HEK293 (cell line): ENCODE measurements around the gene WARS2.

Experiments used
- CTCF ChIA-PET: fragments of 350-600 bp; formaldehyde crosslinking; extraction: SDS; loops from one replicate; lab custom pipeline; 2021; ENCODE audit warnings: antibody characterized with exemption; lab: Yijun Ruan, JAX
- POLR2A ChIA-PET: fragments of 300-600 bp; formaldehyde crosslinking; extraction: SDS; loops from one replicate; lab custom pipeline; 2020; ENCODE audit warnings: antibody characterized with exemption, inconsistent platforms; lab: Yijun Ruan, JAX
- H3K27ac ChIP-seq: fragments of 200-500 bp; sonication (Bioruptor generic); 2 replicates; pipeline ENCODE4 v1.5.1; 2014; ENCODE audit warnings: low read depth, low read length, control low read depth, inconsistent platforms; ENCODE audit errors: extremely low read depth
- H3K36me3 ChIP-seq, 2 experiments: fragments of 200-500 bp in 1 of 2; sonication (Bioruptor generic) in 1 of 2; 1 replicate in 1 of 2; 2 replicates in 1 of 2; pipeline ENCODE4 v1.5.1; 2014 to 2017; ENCODE audit warnings: inconsistent platforms in 2 of 2, low read length in 2 of 2; ENCODE audit not compliant: control insufficient read depth in 2 of 2, insufficient read depth in 1 of 2
- H3K4me1 ChIP-seq: fragments of 200-500 bp; sonication (Bioruptor generic); 2 replicates; pipeline ENCODE4 v1.5.1; 2014; ENCODE audit warnings: mild to moderate bottlenecking, low read length, inconsistent platforms; ENCODE audit not compliant: control insufficient read depth, insufficient read depth
- H3K4me3 ChIP-seq: 2 replicates; pipeline ENCODE4 v1.5.1; 2011; ENCODE audit warnings: low read depth, mild to moderate bottlenecking, control low read depth, low read length, moderate library complexity
- H3K9me3 ChIP-seq: fragments of 200-500 bp; sonication (Bioruptor generic); 2 replicates; pipeline ENCODE4 v1.5.1; 2014; ENCODE audit warnings: low read depth, low read length, inconsistent platforms; ENCODE audit not compliant: control insufficient read depth, insufficient read depth
- GFI1B ChIP-seq: fragments of 450-650 bp; formaldehyde crosslinking; IDR thresholded peaks from 2 replicates; pipeline ENCODE4 v1.5.1; 2016; ENCODE audit warnings: missing biosample characterization, missing genetic modification characterization
- PRDM6 ChIP-seq: fragments of 450-650 bp; formaldehyde crosslinking; IDR thresholded peaks from 2 replicates; pipeline ENCODE4 v1.5.1; 2017; ENCODE audit warnings: missing biosample characterization, missing genetic modification characterization
- ZBTB11 ChIP-seq: fragments of 450-650 bp; formaldehyde crosslinking; conservative IDR thresholded peaks from 2 replicates; pipeline ENCODE4 v1.5.1; 2016; ENCODE audit warnings: low read depth, missing biosample characterization, missing genetic modification characterization
- ZBTB21 ChIP-seq: fragments of 450-650 bp; formaldehyde crosslinking; IDR thresholded peaks from 2 replicates; pipeline ENCODE4 v1.5.1; 2017; ENCODE audit warnings: missing biosample characterization, missing genetic modification characterization
- ZEB2 ChIP-seq: fragments of 450-650 bp; formaldehyde crosslinking; IDR thresholded peaks from 2 replicates; pipeline ENCODE4 v1.5.1; 2016; ENCODE audit warnings: missing biosample characterization, missing genetic modification characterization
- ZNF121 ChIP-seq: fragments of 450-650 bp; formaldehyde crosslinking; IDR thresholded peaks from 2 replicates; pipeline ENCODE4 v1.5.1; 2016; ENCODE audit warnings: missing biosample characterization, missing genetic modification characterization
- ZNF157 ChIP-seq: fragments of 450-650 bp; formaldehyde crosslinking; IDR thresholded peaks from 2 replicates; pipeline ENCODE4 v1.5.1; 2016; ENCODE audit warnings: missing biosample characterization, missing genetic modification characterization
- ZNF202 ChIP-seq: fragments of 450-650 bp; formaldehyde crosslinking; IDR thresholded peaks from 2 replicates; pipeline ENCODE4 v1.5.1; 2016; ENCODE audit warnings: missing biosample characterization, missing genetic modification characterization, borderline replicate concordance
- ZNF324 ChIP-seq: fragments of 450-650 bp; formaldehyde crosslinking; IDR thresholded peaks from 2 replicates; pipeline ENCODE4 v1.5.1; 2016; ENCODE audit warnings: missing biosample characterization, missing genetic modification characterization
- ZNF530 ChIP-seq: fragments of 450-650 bp; formaldehyde crosslinking; IDR thresholded peaks from 2 replicates; pipeline ENCODE4 v1.5.1; 2016; ENCODE audit warnings: low read depth, missing biosample characterization, missing genetic modification characterization
- ZNF548 ChIP-seq: fragments of 450-650 bp; formaldehyde crosslinking; IDR thresholded peaks from 2 replicates; pipeline ENCODE4 v1.5.1; 2016; ENCODE audit warnings: missing biosample characterization, missing genetic modification characterization
- ZNF558 ChIP-seq: fragments of 450-650 bp; formaldehyde crosslinking; IDR thresholded peaks from 2 replicates; pipeline ENCODE4 v1.5.1; 2016; ENCODE audit warnings: missing biosample characterization, missing genetic modification characterization
- ZNF610 ChIP-seq: fragments of 450-650 bp; formaldehyde crosslinking; IDR thresholded peaks from 2 replicates; pipeline ENCODE4 v1.5.1; 2016; ENCODE audit warnings: missing biosample characterization, missing genetic modification characterization, borderline replicate concordance
- ZNF624 ChIP-seq: fragments of 450-650 bp; formaldehyde crosslinking; IDR thresholded peaks from 2 replicates; pipeline ENCODE4 v1.5.1; 2017; ENCODE audit warnings: missing biosample characterization, missing genetic modification characterization
- ZNF677 ChIP-seq: fragments of 450-650 bp; IDR thresholded peaks from 2 replicates; pipeline ENCODE4 v1.5.0; 2018; ENCODE audit warnings: missing biosample characterization, mild to moderate bottlenecking, missing genetic modification characterization, moderate library complexity
- ZNF747 ChIP-seq: fragments of 450-650 bp; formaldehyde crosslinking; IDR thresholded peaks from 2 replicates; pipeline ENCODE4 v1.5.1; 2016; ENCODE audit warnings: missing biosample characterization, missing genetic modification characterization
- ZNF768 ChIP-seq: fragments of 450-650 bp; formaldehyde crosslinking; IDR thresholded peaks from 2 replicates; pipeline ENCODE4 v1.5.1; 2018; ENCODE audit warnings: missing biosample characterization, mild to moderate bottlenecking, missing genetic modification characterization
- ZNF776 ChIP-seq: fragments of 450-650 bp; formaldehyde crosslinking; IDR thresholded peaks from 2 replicates; pipeline ENCODE4 v1.5.0; 2017; ENCODE audit warnings: missing biosample characterization, missing genetic modification characterization, borderline replicate concordance
- ZNF785 ChIP-seq: fragments of 450-650 bp; formaldehyde crosslinking; IDR thresholded peaks from 2 replicates; pipeline ENCODE4 v1.5.1; 2016; ENCODE audit warnings: missing biosample characterization, missing genetic modification characterization
- ZNF837 ChIP-seq: fragments of 450-650 bp; formaldehyde crosslinking; IDR thresholded peaks from 2 replicates; pipeline ENCODE4 v1.5.1; 2016; ENCODE audit warnings: missing biosample characterization, missing genetic modification characterization
- ZXDB ChIP-seq: fragments of 450-650 bp; formaldehyde crosslinking; IDR thresholded peaks from 2 replicates; pipeline ENCODE4 v1.5.1; 2016; ENCODE audit warnings: missing biosample characterization, missing genetic modification characterization
- TF ChIP-seq, protein P1 (sequence below): fragments of 450-650 bp; formaldehyde crosslinking; IDR thresholded peaks from 2 replicates; pipeline ENCODE4 v1.5.1; 2016; ENCODE audit warnings: missing biosample characterization, missing genetic modification characterization
- TF ChIP-seq, protein P2 (sequence below): fragments of 450-650 bp; formaldehyde crosslinking; IDR thresholded peaks from 2 replicates; pipeline ENCODE4 v1.5.1; 2016; ENCODE audit warnings: missing biosample characterization, missing genetic modification characterization

WARS2 gene

GRCh38 chr1:119097380-119097779 is 43.1 kb downstream of the WARS2 start (continued):
- TF ChIP-seq ZEB2 (tag by site-specific recombination): no peak

DNA sequence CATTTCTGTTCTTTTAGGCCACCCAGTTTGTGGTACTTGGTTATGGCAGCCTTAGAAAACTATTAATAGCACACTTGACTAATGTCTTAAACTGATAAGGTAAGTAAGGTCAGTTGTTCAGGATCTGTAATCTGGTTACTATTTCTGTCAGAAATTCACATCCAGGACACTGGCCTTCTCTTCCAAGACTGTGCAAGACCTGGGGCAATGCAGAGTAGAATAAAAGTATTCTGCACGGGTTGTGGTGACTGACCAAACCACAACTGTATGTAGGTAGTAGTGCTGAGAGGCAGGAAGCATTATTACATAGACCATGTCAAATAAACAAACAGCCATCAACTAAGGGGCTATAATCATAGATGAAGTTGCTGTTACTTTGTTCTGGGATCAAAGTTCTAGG is 46.7 kb downstream of the WARS2 start:
- Histone ChIP-seq H3K4me3 (no peak overlapping the region), H3K4me1 (no peaks in the 10 kb centered on the region), H3K9me3 (no peaks in the 10 kb centered on the region), H3K36me3 (no peaks in the 10 kb centered on the region), H3K27ac (no peak overlapping the region)
- ChIA-PET CTCF (no interaction called here), POLR2A (no interaction called here)
- TF ChIP-seq ZNF776 (tag by site-specific recombination): no peak
- TF ChIP-seq ZBTB21 (tag by site-specific recombination): no peak

DNA sequence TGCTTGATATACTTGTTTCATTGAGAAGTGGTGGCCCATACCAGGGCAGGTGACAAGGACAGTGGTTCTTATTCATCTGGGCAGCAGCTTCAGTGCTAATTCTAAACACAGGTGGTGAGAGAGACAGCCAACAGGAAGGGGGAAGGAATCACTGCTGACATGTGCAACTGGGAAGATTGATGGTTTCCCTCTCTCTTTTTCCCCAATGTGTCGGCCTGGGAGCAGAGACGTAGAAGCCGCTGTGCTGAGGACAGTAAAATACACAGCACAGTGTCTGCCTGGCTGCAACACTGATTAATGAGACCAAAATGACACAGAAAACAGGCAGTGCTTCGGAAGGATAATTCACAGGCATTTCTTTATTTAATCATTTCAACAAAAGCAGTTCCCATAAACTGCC is 48.8 kb downstream of the WARS2 start:
- Histone ChIP-seq H3K4me3 (no peak overlapping the region), H3K36me3 (no peaks in the 10 kb centered on the region), H3K9me3 (no peaks in the 10 kb centered on the region), H3K4me1 (no peaks in the 10 kb centered on the region), H3K27ac (no peak overlapping the region)
- ChIA-PET CTCF (no interaction called here), POLR2A (interaction anchor here (0.6 kb wide), 1 partner anchor 301 kb away, joined by 5 read pairs; no protein-coding TSS in a partner anchor)
- TF ChIP-seq ZNF677 (tag by site-specific recombination): no peak
- TF ChIP-seq ZNF121: no peak
- no peak for TF ChIP-seq ZNF785 (tag by site-specific recombination)
- TF ChIP-seq ZNF624 (tag by site-specific recombination): no peak
- no peak for TF ChIP-seq ZNF610 (tag by site-specific recombination)
- TF ChIP-seq ZNF558 (tag by site-specific recombination): no peak
- no peak for TF ChIP-seq ZNF157 (tag by site-specific recombination)
- no peak for TF ChIP-seq ZXDB (tag by site-specific recombination)
- no peak for TF ChIP-seq ZNF324 (tag by site-specific recombination)
- no peak for TF ChIP-seq ZNF548 (tag by site-specific recombination)
- TF ChIP-seq ZNF530 (tag by site-specific recombination): no peak
- TF ChIP-seq GFI1B (tag by site-specific recombination): no peak
- no peak for TF ChIP-seq ZBTB11 (tag by site-specific recombination)

DNA sequence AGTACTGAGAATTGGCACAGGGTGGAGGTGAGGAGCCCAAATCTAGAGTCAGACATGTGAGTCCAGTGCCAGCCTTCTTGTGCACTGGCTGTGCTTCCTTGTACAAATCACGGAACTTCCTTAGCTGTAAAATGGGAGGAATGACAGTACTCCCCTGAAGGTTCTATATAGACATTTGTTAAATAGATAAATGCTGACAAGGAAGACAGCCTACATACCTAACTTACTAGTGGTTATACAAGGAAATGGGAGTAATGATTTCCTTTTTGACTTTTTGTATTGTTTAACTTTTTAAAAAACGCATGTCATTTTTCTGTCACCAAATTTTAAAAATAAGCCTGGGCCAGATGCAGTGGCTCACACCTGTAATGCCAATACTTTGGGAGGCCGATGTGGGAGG is 50.2 kb downstream of the WARS2 start:
- POLR2A ChIA-PET: no interaction called here
- Histone ChIP-seq H3K4me1 (no peaks in the 10 kb centered on the region), H3K4me3 (no peak overlapping the region), H3K9me3 (no peaks in the 10 kb centered on the region), H3K36me3 (no peaks in the 10 kb centered on the region), H3K27ac (no peak overlapping the region)
- CTCF ChIA-PET: no interaction called here
- TF ChIP-seq ZNF837 (tag by site-specific recombination) (no peak), ZNF747 (no peak), ZNF202 (tag by site-specific recombination) (no peak), PRDM6 (tag by site-specific recombination) (no peak), ZNF768 (tag by site-specific recombination) (no peak)
- TF ChIP-seq, protein P1, sequence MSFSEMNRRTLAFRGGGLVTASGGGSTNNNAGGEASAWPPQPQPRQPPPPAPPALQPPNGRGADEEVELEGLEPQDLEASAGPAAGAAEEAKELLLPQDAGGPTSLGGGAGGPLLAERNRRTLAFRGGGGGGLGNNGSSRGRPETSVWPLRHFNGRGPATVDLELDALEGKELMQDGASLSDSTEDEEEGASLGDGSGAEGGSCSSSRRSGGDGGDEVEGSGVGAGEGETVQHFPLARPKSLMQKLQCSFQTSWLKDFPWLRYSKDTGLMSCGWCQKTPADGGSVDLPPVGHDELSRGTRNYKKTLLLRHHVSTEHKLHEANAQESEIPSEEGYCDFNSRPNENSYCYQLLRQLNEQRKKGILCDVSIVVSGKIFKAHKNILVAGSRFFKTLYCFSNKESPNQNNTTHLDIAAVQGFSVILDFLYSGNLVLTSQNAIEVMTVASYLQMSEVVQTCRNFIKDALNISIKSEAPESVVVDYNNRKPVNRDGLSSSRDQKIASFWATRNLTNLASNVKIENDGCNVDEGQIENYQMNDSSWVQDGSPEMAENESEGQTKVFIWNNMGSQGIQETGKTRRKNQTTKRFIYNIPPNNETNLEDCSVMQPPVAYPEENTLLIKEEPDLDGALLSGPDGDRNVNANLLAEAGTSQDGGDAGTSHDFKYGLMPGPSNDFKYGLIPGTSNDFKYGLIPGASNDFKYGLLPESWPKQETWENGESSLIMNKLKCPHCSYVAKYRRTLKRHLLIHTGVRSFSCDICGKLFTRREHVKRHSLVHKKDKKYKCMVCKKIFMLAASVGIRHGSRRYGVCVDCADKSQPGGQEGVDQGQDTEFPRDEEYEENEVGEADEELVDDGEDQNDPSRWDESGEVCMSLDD: no peak
- TF ChIP-seq, protein P2, sequence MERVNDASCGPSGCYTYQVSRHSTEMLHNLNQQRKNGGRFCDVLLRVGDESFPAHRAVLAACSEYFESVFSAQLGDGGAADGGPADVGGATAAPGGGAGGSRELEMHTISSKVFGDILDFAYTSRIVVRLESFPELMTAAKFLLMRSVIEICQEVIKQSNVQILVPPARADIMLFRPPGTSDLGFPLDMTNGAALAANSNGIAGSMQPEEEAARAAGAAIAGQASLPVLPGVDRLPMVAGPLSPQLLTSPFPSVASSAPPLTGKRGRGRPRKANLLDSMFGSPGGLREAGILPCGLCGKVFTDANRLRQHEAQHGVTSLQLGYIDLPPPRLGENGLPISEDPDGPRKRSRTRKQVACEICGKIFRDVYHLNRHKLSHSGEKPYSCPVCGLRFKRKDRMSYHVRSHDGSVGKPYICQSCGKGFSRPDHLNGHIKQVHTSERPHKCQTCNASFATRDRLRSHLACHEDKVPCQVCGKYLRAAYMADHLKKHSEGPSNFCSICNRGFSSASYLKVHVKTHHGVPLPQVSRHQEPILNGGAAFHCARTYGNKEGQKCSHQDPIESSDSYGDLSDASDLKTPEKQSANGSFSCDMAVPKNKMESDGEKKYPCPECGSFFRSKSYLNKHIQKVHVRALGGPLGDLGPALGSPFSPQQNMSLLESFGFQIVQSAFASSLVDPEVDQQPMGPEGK (tag by site-specific recombination): no peak
